Measurements from ENCODE around the gene SHISAL1.

- TF ChIP-seq EZH2 (IDR thresholded peaks at IDR 0.05; ENCODE audit: insufficient read depth, poor library complexity, severe bottlenecking) (no peak), EZH2phosphoT487 (IDR thresholded peaks at IDR 0.05; ENCODE audit: insufficient read depth, low read depth) (no peak)
Observed at GRCh38 chr22:44284711-44285110, 28.0 kb downstream of the SHISAL1 start.
